HepG2 (cell line): ENCODE results near the gene GOT1. TPM values are rescaled to one million over a fixed set of nuclear protein-coding genes. Genes with fewer than 3 reads are reported as not detected.
A peak's percentile ranks its signal among the peaks of the same experiment; 100 is the strongest.

Source experiments
- ATAC-seq: fragments of 200-7000 bp; cut with Tn5 transposase; 3 replicates; pipeline ENCODE4 v1.9.1; 2020; ENCODE audit warnings: mild to moderate bottlenecking, moderate library complexity
- BruUV-seq: library from RNA; stranded (reverse); fragments of 400-500 nt; replicated peaks from 2 replicates; lab custom pipeline; 2021; lab: Mats Ljungman, UMichigan
- CTCF ChIA-PET: fragments of 300-600 bp; formaldehyde crosslinking; extraction: SDS; loops from one replicate; lab custom pipeline; 2021; ENCODE audit warnings: low total read pairs, inconsistent platforms, low intra/inter-chr PET ratio; lab: Yijun Ruan, JAX
- POLR2A ChIA-PET: fragments of 350-600 bp; sonication (Branson Sonifier 250); formaldehyde crosslinking; loops from one replicate; lab custom pipeline; 2020; ENCODE audit warnings: antibody characterized with exemption, inconsistent platforms; lab: Yijun Ruan, JAX
- DNase-seq: peaks from one replicate; pipeline ENCODE4 v3.0.0-alpha.2; 2015; ENCODE audit warnings: low spot score
- FAIRE-seq: peaks from 3 replicates; lab custom pipeline; 2011; peaks lifted over from hg19 to GRCh38; lab: Jason Lieb, UNC
- H2AFZ ChIP-seq: one replicate; pipeline ENCODE4 v1.6.1; 2011; ENCODE audit warnings: low read length, inconsistent platforms
- H3K27ac ChIP-seq: fragments of 300-600 bp; 3 replicates; pipeline ENCODE4 v1.8.0; 2011; ENCODE audit warnings: mixed run types, mild to moderate bottlenecking, mixed read lengths, low read length, inconsistent platforms; ENCODE audit not compliant: insufficient read depth; ENCODE audit errors: extremely low read length
- H3K27me3 ChIP-seq, 2 experiments: fragments of 200-600 bp in 1 of 2; 2 replicates in 1 of 2; 3 replicates in 1 of 2; pipeline versions ENCODE4 v1.6.0 to v1.8.0; 2011; ENCODE audit warnings: low read length in 2 of 2, mild to moderate bottlenecking in 2 of 2, moderate library complexity in 2 of 2, inconsistent platforms in 1 of 2; ENCODE audit not compliant: insufficient read depth in 2 of 2, control insufficient read depth in 1 of 2
- H3K36me3 ChIP-seq, 2 experiments: fragments of 200-600 bp in 1 of 2; replicated peaks in 1 of 2; 2 replicates in 1 of 2; 3 replicates in 1 of 2; pipeline versions ENCODE4 v1.5.1 to v1.8.0; 2011; ENCODE audit warnings: low read length in 2 of 2, inconsistent platforms in 1 of 2; ENCODE audit not compliant: insufficient read depth in 2 of 2, control insufficient read depth in 1 of 2
- H3K4me1 ChIP-seq: 2 replicates; pipeline ENCODE4 v1.5.1; 2012; ENCODE audit warnings: low read length, inconsistent platforms; ENCODE audit not compliant: insufficient read depth
- H3K4me2 ChIP-seq: 2 replicates; pipeline ENCODE4 v1.6.0; 2011; ENCODE audit warnings: low read depth, low read length, inconsistent platforms
- H3K4me3 ChIP-seq, 3 experiments: fragments of 200-600 bp in 1 of 3; sonication (generic), shearing (Covaris generic) in 1 of 3; replicated peaks in 1 of 3; 2 replicates each; pipeline ENCODE4 v1.5.1; 2011 to 2016; ENCODE audit warnings: low read length in 3 of 3, inconsistent platforms in 2 of 3, low read depth in 2 of 3, mild to moderate bottlenecking in 2 of 3, control low read depth in 1 of 3, mixed read lengths in 1 of 3; ENCODE audit not compliant: insufficient read depth in 1 of 3
- H3K79me2 ChIP-seq: one replicate; pipeline ENCODE4 v1.6.1; 2011; ENCODE audit warnings: low read length, inconsistent platforms; ENCODE audit not compliant: insufficient read depth
- H3K9ac ChIP-seq: 2 replicates; pipeline ENCODE4 v1.6.0; 2011; ENCODE audit warnings: mild to moderate bottlenecking, low read depth, low read length, inconsistent platforms; ENCODE audit not compliant: insufficient read depth
- H3K9me3 ChIP-seq: 2 replicates; pipeline ENCODE4 v1.5.1; 2012; ENCODE audit warnings: mild to moderate bottlenecking, low read length
- H4K20me1 ChIP-seq: 2 replicates; pipeline ENCODE4 v1.6.0; 2011; ENCODE audit warnings: inconsistent platforms, mild to moderate bottlenecking, low read length, moderate library complexity; ENCODE audit not compliant: insufficient read depth
- CEBPZ ChIP-seq: IDR thresholded peaks from 2 replicates; pipeline ENCODE4 v1.6.1; 2012; ENCODE audit warnings: low read length, improper control_type of control experiment
- ETV5 ChIP-seq: IDR thresholded peaks from 2 replicates; pipeline ENCODE4 v1.6.1; 2018; ENCODE audit warnings: missing biosample characterization, missing genetic modification reagents, inconsistent platforms, borderline replicate concordance
- GLMP ChIP-seq: sonication (generic); formaldehyde crosslinking; IDR thresholded peaks from 2 replicates; pipeline ENCODE4 v1.9.0; 2021; ENCODE audit warnings: missing genetic modification reagents, mild to moderate bottlenecking, borderline replicate concordance
- GMEB1 ChIP-seq: sonication (generic); formaldehyde crosslinking; IDR thresholded peaks from 2 replicates; pipeline ENCODE4 v1.5.1; 2020; ENCODE audit warnings: missing genetic modification reagents, mild to moderate bottlenecking, borderline replicate concordance
- HIVEP1 ChIP-seq: sonication (generic); formaldehyde crosslinking; IDR thresholded peaks from 2 replicates; pipeline ENCODE4 v1.4.0; 2020; ENCODE audit warnings: mild to moderate bottlenecking, missing genetic modification reagents
- JDP2 ChIP-seq: sonication (generic); formaldehyde crosslinking; IDR thresholded peaks from 2 replicates; pipeline ENCODE4 v1.8.1; 2022; ENCODE audit warnings: missing genetic modification reagents, borderline replicate concordance
- NAIF1 ChIP-seq: sonication (generic); formaldehyde crosslinking; IDR thresholded peaks from 2 replicates; pipeline ENCODE4 v1.5.0; 2020; ENCODE audit warnings: mild to moderate bottlenecking, missing genetic modification reagents, borderline replicate concordance
- TOPORS ChIP-seq: sonication (generic); formaldehyde crosslinking; IDR thresholded peaks from 2 replicates; pipeline ENCODE4 v1.8.0; 2023; ENCODE audit warnings: mild to moderate bottlenecking, missing genetic modification reagents
- ZEB1 ChIP-seq: IDR thresholded peaks from 2 replicates; pipeline ENCODE4 v1.6.1; 2012; ENCODE audit warnings: mild to moderate bottlenecking, low read depth, inconsistent platforms; ENCODE audit not compliant: insufficient replicate concordance
- ZNF205 ChIP-seq: IDR thresholded peaks from 2 replicates; pipeline ENCODE4 v1.6.1; 2018; ENCODE audit warnings: missing biosample characterization, missing genetic modification reagents
- ZNF24 ChIP-seq: fragments of 450-650 bp; IDR thresholded peaks from 2 replicates; pipeline ENCODE4 v1.6.1; 2017; ENCODE audit warnings: antibody characterized with exemption, mild to moderate bottlenecking
- ZNF350 ChIP-seq: sonication (generic); formaldehyde crosslinking; IDR thresholded peaks from 2 replicates; pipeline ENCODE4 v1.4.0; 2020; ENCODE audit warnings: mild to moderate bottlenecking, low read depth, missing genetic modification reagents, borderline replicate concordance
- WGBS: methylation state at CpG from one replicate; pipeline ENCODE4 v1.1.6; 2017; ENCODE audit warnings: low lambda C conversion rate; 5-methylcytosine and 5-hydroxymethylcytosine counted together
- in situ Hi-C: cut with HindIII; loops from 2 replicates; pipeline ENCODE4 v1.10.0; 2017; ENCODE audit warnings: low pct_unique_long_range_greater_than_20kb; ENCODE audit not compliant: extremely low pct_ligation_motif_present
- intact Hi-C: fragments of 100-400 bp; cut with micrococcal nuclease; formaldehyde crosslinking; loops from one replicate; pipeline ENCODE4 v1.10.0; 2022; ENCODE audit not compliant: unreplicated experiment
- polyA plus RNA-seq, 8 experiments: library from polyadenylated mRNA; depleted of rRNA in 3 of 8; stranded (reverse) in 7 of 8; unstranded in 1 of 8; fragments of >200 nt; fragmentation: Illumina TruSeq in 4 of 8; extraction: Trizol in 4 of 8; gene quantifications; 2 replicates each; pipeline versions ENCODE4 v1.2.1 to v1.2.3, GENCODE V29; 2011 to 2016; ENCODE audit warnings: low read depth in 4 of 8, missing spikeins in 1 of 8, mixed read lengths in 1 of 8; ENCODE audit not compliant: insufficient read depth in 1 of 8
- total RNA-seq, 5 experiments: library from RNA; depleted of rRNA; stranded (reverse); fragments of >200 nt; fragmentation: Illumina TruSeq; extraction: Trizol; gene quantifications; 2 replicates each; pipeline ENCODE4 v1.2.3, GENCODE V29; 2016; ENCODE audit warnings: low read depth in 1 of 5
- TF ChIP-seq, protein P1 (sequence below): sonication (generic); formaldehyde crosslinking; IDR thresholded peaks from 2 replicates; pipeline ENCODE4 v1.5.1; 2020; ENCODE audit warnings: missing genetic modification reagents, mild to moderate bottlenecking, borderline replicate concordance
- TF ChIP-seq, protein P2 (sequence below): sonication (generic); formaldehyde crosslinking; IDR thresholded peaks from 2 replicates; pipeline ENCODE4 v1.5.0; 2020; ENCODE audit warnings: missing genetic modification reagents
- TF ChIP-seq, protein P3 (sequence below): sonication (generic); formaldehyde crosslinking; IDR thresholded peaks from 2 replicates; pipeline ENCODE4 v1.8.0; 2023; ENCODE audit warnings: mild to moderate bottlenecking, missing genetic modification reagents

The GOT1 gene
- total and polyA plus RNA-seq, 2 of the 13 experiments (the other 11 are each of a cell fraction or from before 2014, with no cell fraction given) = 81.2 to 102 TPM

GRCh38 chr10:99368646-99369045, 61.8 kb downstream of the GOT1 start:
- in situ Hi-C loops (no loop called here), intact Hi-C loops (no loop called here)
- H4K20me1 ChIP-seq = no peaks in the 10 kb centered on the region
- H3K27ac ChIP-seq = no peak overlapping the region
- H2AFZ ChIP-seq = no peak overlapping the region
- POLR2A ChIA-PET = no interaction called here
- no peaks in the 10 kb centered on the region; a peak in 1 of 5 replicates for H3K36me3 ChIP-seq
- ATAC-seq (peak; percentile 50; the same call in 2 of the 3 replicates), DNase-seq (peak; percentile 27), FAIRE-seq (no peak)
- WGBS = 8% methylated on average over 1 of the region's 1 CpG
- no peaks in the 10 kb centered on the region for H3K9me3 ChIP-seq
- H3K4me3 ChIP-seq = no peak overlapping the region
- H3K79me2 ChIP-seq = no peaks in the 10 kb centered on the region
- H3K4me2 ChIP-seq = no peak overlapping the region
- BruUV-seq = no TSS peak
- no peak overlapping the region for H3K9ac ChIP-seq
- no peaks in the 10 kb centered on the region for H3K27me3 ChIP-seq
- CTCF ChIA-PET = no interaction called here
- peaks cover 34% of the 10 kb centered on the region; the same call in 1 of the 2 replicates for H3K4me1 ChIP-seq
- no peak for TF ChIP-seq ZEB1
- no peak for TF ChIP-seq GMEB1 (CRISPR knock-in tag)
- TF ChIP-seq HIVEP1 (CRISPR knock-in tag) = no peak
- no peak for TF ChIP-seq ZNF350
- TF ChIP-seq JDP2 (CRISPR knock-in tag) = no peak
- TF ChIP-seq, protein P1, sequence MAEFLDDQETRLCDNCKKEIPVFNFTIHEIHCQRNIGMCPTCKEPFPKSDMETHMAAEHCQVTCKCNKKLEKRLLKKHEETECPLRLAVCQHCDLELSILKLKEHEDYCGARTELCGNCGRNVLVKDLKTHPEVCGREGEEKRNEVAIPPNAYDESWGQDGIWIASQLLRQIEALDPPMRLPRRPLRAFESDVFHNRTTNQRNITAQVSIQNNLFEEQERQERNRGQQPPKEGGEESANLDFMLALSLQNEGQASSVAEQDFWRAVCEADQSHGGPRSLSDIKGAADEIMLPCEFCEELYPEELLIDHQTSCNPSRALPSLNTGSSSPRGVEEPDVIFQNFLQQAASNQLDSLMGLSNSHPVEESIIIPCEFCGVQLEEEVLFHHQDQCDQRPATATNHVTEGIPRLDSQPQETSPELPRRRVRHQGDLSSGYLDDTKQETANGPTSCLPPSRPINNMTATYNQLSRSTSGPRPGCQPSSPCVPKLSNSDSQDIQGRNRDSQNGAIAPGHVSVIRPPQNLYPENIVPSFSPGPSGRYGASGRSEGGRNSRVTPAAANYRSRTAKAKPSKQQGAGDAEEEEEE = no peak
- TF ChIP-seq ZNF24 = no peak
- TF ChIP-seq GLMP = no peak
- no peak for TF ChIP-seq CEBPZ
- TF ChIP-seq, protein P2, sequence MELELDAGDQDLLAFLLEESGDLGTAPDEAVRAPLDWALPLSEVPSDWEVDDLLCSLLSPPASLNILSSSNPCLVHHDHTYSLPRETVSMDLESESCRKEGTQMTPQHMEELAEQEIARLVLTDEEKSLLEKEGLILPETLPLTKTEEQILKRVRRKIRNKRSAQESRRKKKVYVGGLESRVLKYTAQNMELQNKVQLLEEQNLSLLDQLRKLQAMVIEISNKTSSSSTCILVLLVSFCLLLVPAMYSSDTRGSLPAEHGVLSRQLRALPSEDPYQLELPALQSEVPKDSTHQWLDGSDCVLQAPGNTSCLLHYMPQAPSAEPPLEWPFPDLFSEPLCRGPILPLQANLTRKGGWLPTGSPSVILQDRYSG (CRISPR knock-in tag) = no peak
- TF ChIP-seq TOPORS (CRISPR knock-in tag) = no peak
- no peak for TF ChIP-seq NAIF1 (CRISPR knock-in tag)
- TF ChIP-seq, protein P3, sequence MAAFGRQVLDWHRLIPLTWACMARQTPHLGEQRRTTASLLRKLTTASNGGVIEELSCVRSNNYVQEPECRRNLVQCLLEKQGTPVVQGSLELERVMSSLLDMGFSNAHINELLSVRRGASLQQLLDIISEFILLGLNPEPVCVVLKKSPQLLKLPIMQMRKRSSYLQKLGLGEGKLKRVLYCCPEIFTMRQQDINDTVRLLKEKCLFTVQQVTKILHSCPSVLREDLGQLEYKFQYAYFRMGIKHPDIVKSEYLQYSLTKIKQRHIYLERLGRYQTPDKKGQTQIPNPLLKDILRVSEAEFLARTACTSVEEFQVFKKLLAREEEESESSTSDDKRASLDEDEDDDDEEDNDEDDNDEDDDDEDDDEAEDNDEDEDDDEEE = no peak
- TF ChIP-seq ETV5 (CRISPR knock-in tag) = no peak
- no peak for TF ChIP-seq ZNF205
